Keratinocyte (primary cell): ENCODE data around the gene PDZRN3.

Experiments
- CTCF ChIP-seq, 3 experiments: IDR thresholded peaks in 1 of 3; conservative IDR thresholded peaks in 1 of 3; optimal IDR thresholded peaks in 1 of 3; 2 replicates in 2 of 3; 3 replicates in 1 of 3; pipeline versions ENCODE3 to v1.5.1; 2011; ENCODE audit warnings: low read length in 3 of 3, mild to moderate bottlenecking in 3 of 3, moderate library complexity in 2 of 3, control low read depth in 1 of 3, inconsistent platforms in 1 of 3; ENCODE audit not compliant: insufficient read depth in 2 of 3; ENCODE audit errors: extremely low read depth in 1 of 3
- EZH2 ChIP-seq: IDR thresholded peaks from one replicate; pipeline ENCODE4 v1.6.1; 2012; ENCODE audit warnings: inconsistent platforms, mild to moderate bottlenecking, low read length, moderate library complexity

GRCh38 chr3:73618461-73618860, 6.3 kb downstream of the PDZRN3 start:
- TF ChIP-seq CTCF (optimal IDR thresholded peaks at IDR 0.05 in 1 of 3, IDR thresholded peaks at IDR 0.05 in 1 of 3, conservative IDR thresholded peaks at IDR 0.05 in 1 of 3; ENCODE audit: extremely low read depth in 1 of 3, insufficient read depth in 2 of 3, low read length in 3 of 3) (no peak), EZH2 (no peak)
